Hepatocyte (in vitro differentiated cells): ENCODE measurements around the gene ENTHD1.

Source experiments
- CTCF ChIP-seq: fragments of 200-600 bp; sonication (generic); IDR thresholded peaks from 2 replicates; pipeline ENCODE4 v1.5.1; 2016; ENCODE audit warnings: antibody characterized with exemption, mild to moderate bottlenecking; ENCODE audit not compliant: poor library complexity
- EZH2 ChIP-seq: fragments of 200-600 bp; sonication (generic); IDR thresholded peaks from 2 replicates; pipeline ENCODE4 v1.6.1; 2016; ENCODE audit warnings: antibody characterized with exemption, mild to moderate bottlenecking, borderline replicate concordance

DNA sequence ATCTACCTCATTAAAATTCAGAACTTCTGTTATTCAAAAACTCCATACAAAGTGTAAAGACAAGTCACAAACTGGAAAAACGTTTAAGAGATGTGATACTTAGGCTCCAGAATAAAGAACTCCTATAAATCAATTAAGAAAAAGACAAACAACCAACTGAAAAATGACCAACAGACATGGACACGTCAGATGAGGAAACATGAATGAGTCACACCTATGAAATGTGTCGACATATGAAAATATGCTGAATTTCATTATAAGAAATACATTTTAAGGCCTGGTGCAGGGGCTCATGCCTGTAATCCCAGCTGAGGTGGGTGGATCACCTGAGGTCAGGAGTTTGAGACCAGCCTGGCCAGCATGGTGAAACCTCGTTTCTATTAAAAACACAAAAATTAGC, 78.7 kb downstream of the ENTHD1 start:
- TF ChIP-seq CTCF (no peak), EZH2 (no peak)
